ENCODE results near the gene TTC7B.

TTC7B gene

GRCh38 chr14:90496379-90496778, 319.9 kb downstream of the TTC7B start:
- no peak overlapping the region for H3K4me3 ChIP-seq (ENCODE audit: low read length)
- no peaks in the 10 kb centered on the region for H3K36me3 ChIP-seq (ENCODE audit: control insufficient read depth, insufficient read depth, low read length)
- H3K27me3 ChIP-seq (ENCODE audit: control insufficient read depth, insufficient read depth, low read length), result no peaks in the 10 kb centered on the region
- peaks cover 6% of the 10 kb centered on the region for H3K4me1 ChIP-seq (ENCODE audit: control insufficient read depth, insufficient read depth, low read length)
- no peaks in the 10 kb centered on the region for H3K9me3 ChIP-seq (ENCODE audit: control insufficient read depth, low read length)
- no peak overlapping the region for H3K9ac ChIP-seq (ENCODE audit: low read length)

- Histone ChIP-seq H3K36me3 (ENCODE audit: control insufficient read depth, insufficient read depth, low read length) (no peaks in the 10 kb centered on the region), H3K27me3 (ENCODE audit: control insufficient read depth, insufficient read depth, low read length) (no peaks in the 10 kb centered on the region), H3K4me3 (ENCODE audit: low read length) (no peak overlapping the region), H3K9me3 (ENCODE audit: control insufficient read depth, low read length) (no peaks in the 10 kb centered on the region), H3K9ac (ENCODE audit: low read length) (no peak overlapping the region), H3K4me1 (ENCODE audit: control insufficient read depth, insufficient read depth, low read length) (peaks cover 6% of the 10 kb centered on the region)
Measured at GRCh38 chr14:90495357-90496276, 320.6 kb downstream of the TTC7B start.

- H3K9me3 ChIP-seq (ENCODE audit: control insufficient read depth, low read length), result no peaks in the 10 kb centered on the region
- H3K4me3 ChIP-seq (ENCODE audit: low read length), result no peak overlapping the region
- H3K36me3 ChIP-seq (ENCODE audit: control insufficient read depth, insufficient read depth, low read length), result no peaks in the 10 kb centered on the region
- H3K4me1 ChIP-seq (ENCODE audit: control insufficient read depth, insufficient read depth, low read length), result peaks cover 6% of the 10 kb centered on the region
- no peak overlapping the region for H3K9ac ChIP-seq (ENCODE audit: low read length)
- no peaks in the 10 kb centered on the region for H3K27me3 ChIP-seq (ENCODE audit: control insufficient read depth, insufficient read depth, low read length)
Measured at GRCh38 chr14:90491911-90492531, 324.2 kb downstream of the TTC7B start.

GRCh38 chr14:90491221-90491885, 324.9 kb downstream of the TTC7B start:
- Histone ChIP-seq H3K4me3 (ENCODE audit: low read length) (no peak overlapping the region), H3K4me1 (ENCODE audit: control insufficient read depth, insufficient read depth, low read length) (peaks cover 6% of the 10 kb centered on the region), H3K9ac (ENCODE audit: low read length) (no peak overlapping the region), H3K27me3 (ENCODE audit: control insufficient read depth, insufficient read depth, low read length) (no peaks in the 10 kb centered on the region), H3K36me3 (ENCODE audit: control insufficient read depth, insufficient read depth, low read length) (no peaks in the 10 kb centered on the region), H3K9me3 (ENCODE audit: control insufficient read depth, low read length) (no peaks in the 10 kb centered on the region)

- H3K36me3 ChIP-seq (ENCODE audit: control insufficient read depth, insufficient read depth, low read length), result no peaks in the 10 kb centered on the region
- H3K4me1 ChIP-seq (ENCODE audit: control insufficient read depth, insufficient read depth, low read length), result peaks cover 6% of the 10 kb centered on the region
- no peaks in the 10 kb centered on the region for H3K9me3 ChIP-seq (ENCODE audit: control insufficient read depth, low read length)
- no peaks in the 10 kb centered on the region for H3K27me3 ChIP-seq (ENCODE audit: control insufficient read depth, insufficient read depth, low read length)
- no peak overlapping the region for H3K9ac ChIP-seq (ENCODE audit: low read length)
- H3K4me3 ChIP-seq (ENCODE audit: low read length), result no peak overlapping the region
Measured at GRCh38 chr14:90490720-90491050, 325.5 kb downstream of the TTC7B start.

- Histone ChIP-seq H3K27me3 (ENCODE audit: control insufficient read depth, insufficient read depth, low read length) (no peaks in the 10 kb centered on the region), H3K9me3 (ENCODE audit: control insufficient read depth, low read length) (no peaks in the 10 kb centered on the region), H3K36me3 (ENCODE audit: control insufficient read depth, insufficient read depth, low read length) (no peaks in the 10 kb centered on the region), H3K4me3 (ENCODE audit: low read length) (no peak overlapping the region), H3K4me1 (ENCODE audit: control insufficient read depth, insufficient read depth, low read length) (peaks cover 6% of the 10 kb centered on the region), H3K9ac (ENCODE audit: low read length) (no peak overlapping the region)
Measured at GRCh38 chr14:90489916-90490719, 326.1 kb downstream of the TTC7B start.

GRCh38 chr14:90489306-90489705, 326.9 kb downstream of the TTC7B start:
- no peak overlapping the region for H3K9ac ChIP-seq (ENCODE audit: low read length)
- H3K9me3 ChIP-seq (ENCODE audit: control insufficient read depth, low read length), result no peaks in the 10 kb centered on the region
- peaks cover 6% of the 10 kb centered on the region for H3K4me1 ChIP-seq (ENCODE audit: control insufficient read depth, insufficient read depth, low read length)
- no peaks in the 10 kb centered on the region for H3K36me3 ChIP-seq (ENCODE audit: control insufficient read depth, insufficient read depth, low read length)
- H3K27me3 ChIP-seq (ENCODE audit: control insufficient read depth, insufficient read depth, low read length), result no peaks in the 10 kb centered on the region
- no peak overlapping the region for H3K4me3 ChIP-seq (ENCODE audit: low read length)

- Histone ChIP-seq H3K9me3 (ENCODE audit: control insufficient read depth, low read length) (no peaks in the 10 kb centered on the region), H3K4me1 (ENCODE audit: control insufficient read depth, insufficient read depth, low read length) (peaks cover 15% of the 10 kb centered on the region), H3K27me3 (ENCODE audit: control insufficient read depth, insufficient read depth, low read length) (no peaks in the 10 kb centered on the region), H3K36me3 (ENCODE audit: control insufficient read depth, insufficient read depth, low read length) (no peaks in the 10 kb centered on the region), H3K9ac (ENCODE audit: low read length) (no peak overlapping the region), H3K4me3 (ENCODE audit: low read length) (no peak overlapping the region)
Measured at GRCh38 chr14:90488256-90488655, 328.0 kb downstream of the TTC7B start.

GRCh38 chr14:90487462-90487861, 328.8 kb downstream of the TTC7B start:
- Histone ChIP-seq H3K36me3 (ENCODE audit: control insufficient read depth, insufficient read depth, low read length) (no peaks in the 10 kb centered on the region), H3K9me3 (ENCODE audit: control insufficient read depth, low read length) (no peaks in the 10 kb centered on the region), H3K4me3 (ENCODE audit: low read length) (no peak overlapping the region), H3K4me1 (ENCODE audit: control insufficient read depth, insufficient read depth, low read length) (peaks cover 15% of the 10 kb centered on the region), H3K9ac (ENCODE audit: low read length) (no peak overlapping the region), H3K27me3 (ENCODE audit: control insufficient read depth, insufficient read depth, low read length) (no peaks in the 10 kb centered on the region)

- H3K9me3 ChIP-seq (ENCODE audit: control insufficient read depth, low read length), result no peaks in the 10 kb centered on the region
- H3K4me3 ChIP-seq (ENCODE audit: low read length), result no peak overlapping the region
Measured at GRCh38 chr14:90487031-90487430, 329.2 kb downstream of the TTC7B start.

GRCh38 chr14:90484291-90484690, 331.9 kb downstream of the TTC7B start:
- Histone ChIP-seq H3K9me3 (ENCODE audit: control insufficient read depth, low read length) (no peaks in the 10 kb centered on the region), H3K27me3 (ENCODE audit: control insufficient read depth, insufficient read depth, low read length) (no peaks in the 10 kb centered on the region), H3K36me3 (ENCODE audit: control insufficient read depth, insufficient read depth, low read length) (no peaks in the 10 kb centered on the region), H3K9ac (ENCODE audit: low read length) (no peak overlapping the region), H3K4me1 (ENCODE audit: control insufficient read depth, insufficient read depth, low read length) (peaks cover 9% of the 10 kb centered on the region), H3K4me3 (ENCODE audit: low read length) (no peak overlapping the region)

More at GRCh38 chr14:90487031-90487430, 329.2 kb downstream of the TTC7B start:
- H3K4me1 ChIP-seq (ENCODE audit: control insufficient read depth, insufficient read depth, low read length), result peaks cover 15% of the 10 kb centered on the region
- no peak overlapping the region for H3K9ac ChIP-seq (ENCODE audit: low read length)
- no peaks in the 10 kb centered on the region for H3K27me3 ChIP-seq (ENCODE audit: control insufficient read depth, insufficient read depth, low read length)
- no peaks in the 10 kb centered on the region for H3K36me3 ChIP-seq (ENCODE audit: control insufficient read depth, insufficient read depth, low read length)

Measured in mucosa of stomach (tissue), 1 donor.